ENCODE results near the gene ADAMTS14. TPM values are rescaled to one million over a fixed set of nuclear protein-coding genes. Genes with fewer than 3 reads are reported as not detected.
"Not testable (repeated sequence)": the region's sequence is repeated elsewhere in the genome, so short reads cannot be mapped to it uniquely, and the experiment has no call there.

ADAMTS14 gene, protein sequence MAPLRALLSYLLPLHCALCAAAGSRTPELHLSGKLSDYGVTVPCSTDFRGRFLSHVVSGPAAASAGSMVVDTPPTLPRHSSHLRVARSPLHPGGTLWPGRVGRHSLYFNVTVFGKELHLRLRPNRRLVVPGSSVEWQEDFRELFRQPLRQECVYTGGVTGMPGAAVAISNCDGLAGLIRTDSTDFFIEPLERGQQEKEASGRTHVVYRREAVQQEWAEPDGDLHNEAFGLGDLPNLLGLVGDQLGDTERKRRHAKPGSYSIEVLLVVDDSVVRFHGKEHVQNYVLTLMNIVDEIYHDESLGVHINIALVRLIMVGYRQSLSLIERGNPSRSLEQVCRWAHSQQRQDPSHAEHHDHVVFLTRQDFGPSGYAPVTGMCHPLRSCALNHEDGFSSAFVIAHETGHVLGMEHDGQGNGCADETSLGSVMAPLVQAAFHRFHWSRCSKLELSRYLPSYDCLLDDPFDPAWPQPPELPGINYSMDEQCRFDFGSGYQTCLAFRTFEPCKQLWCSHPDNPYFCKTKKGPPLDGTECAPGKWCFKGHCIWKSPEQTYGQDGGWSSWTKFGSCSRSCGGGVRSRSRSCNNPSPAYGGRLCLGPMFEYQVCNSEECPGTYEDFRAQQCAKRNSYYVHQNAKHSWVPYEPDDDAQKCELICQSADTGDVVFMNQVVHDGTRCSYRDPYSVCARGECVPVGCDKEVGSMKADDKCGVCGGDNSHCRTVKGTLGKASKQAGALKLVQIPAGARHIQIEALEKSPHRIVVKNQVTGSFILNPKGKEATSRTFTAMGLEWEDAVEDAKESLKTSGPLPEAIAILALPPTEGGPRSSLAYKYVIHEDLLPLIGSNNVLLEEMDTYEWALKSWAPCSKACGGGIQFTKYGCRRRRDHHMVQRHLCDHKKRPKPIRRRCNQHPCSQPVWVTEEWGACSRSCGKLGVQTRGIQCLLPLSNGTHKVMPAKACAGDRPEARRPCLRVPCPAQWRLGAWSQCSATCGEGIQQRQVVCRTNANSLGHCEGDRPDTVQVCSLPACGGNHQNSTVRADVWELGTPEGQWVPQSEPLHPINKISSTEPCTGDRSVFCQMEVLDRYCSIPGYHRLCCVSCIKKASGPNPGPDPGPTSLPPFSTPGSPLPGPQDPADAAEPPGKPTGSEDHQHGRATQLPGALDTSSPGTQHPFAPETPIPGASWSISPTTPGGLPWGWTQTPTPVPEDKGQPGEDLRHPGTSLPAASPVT
- total RNA-seq (2014; rRNA removed; shearing (Covaris generic)) = 6.4 and 7.6 TPM in 2 replicates

- DNase-seq = peak; percentile 87 to 89
- peaks cover 22% of the 10 kb centered on the region for H3K4me1 ChIP-seq
- no peaks in the 10 kb centered on the region for H3K27me3 ChIP-seq
- peak within 1 kb of the TSS; percentile 78 for H3K4me3 ChIP-seq
- H3K9me3 ChIP-seq (replicated peaks) = no peaks in the 10 kb centered on the region
- peak within 1 kb of the TSS; percentile 88 for H3K27ac ChIP-seq
- no peaks in the 10 kb centered on the region for H3K36me3 ChIP-seq
Measured at GRCh38 chr10:70672165-70673042, at the start of gene ADAMTS14. Gene ADAMTS14, plus strand, starts transcription at chr10:70672506. Its CDS starts 297 bp downstream, at chr10:70672803.

- Histone ChIP-seq H3K27me3 (no peaks in the 10 kb centered on the region), H3K27ac (no peak overlapping the region), H3K4me3 (no peak overlapping the region), H3K36me3 (no peaks in the 10 kb centered on the region; the same call in 1 of the 2 replicates), H3K9me3 (replicated peaks) (peaks cover 8% of the 10 kb centered on the region), H3K4me1 (peaks cover 7% of the 10 kb centered on the region)
- DNase-seq = no peak
Measured at GRCh38 chr10:70622541-70622940, 49.8 kb upstream of the ADAMTS14 start.

- Histone ChIP-seq H3K4me1 (peaks cover 3% of the 10 kb centered on the region), H3K36me3 (no peaks in the 10 kb centered on the region; the same call in 1 of the 2 replicates), H3K9me3 (replicated peaks) (peaks cover 8% of the 10 kb centered on the region), H3K27me3 (no peaks in the 10 kb centered on the region), H3K27ac (no peak overlapping the region), H3K4me3 (no peak overlapping the region)
- no peak for DNase-seq
Measured at GRCh38 chr10:70622981-70623844, 49.1 kb upstream of the ADAMTS14 start.

DNA sequence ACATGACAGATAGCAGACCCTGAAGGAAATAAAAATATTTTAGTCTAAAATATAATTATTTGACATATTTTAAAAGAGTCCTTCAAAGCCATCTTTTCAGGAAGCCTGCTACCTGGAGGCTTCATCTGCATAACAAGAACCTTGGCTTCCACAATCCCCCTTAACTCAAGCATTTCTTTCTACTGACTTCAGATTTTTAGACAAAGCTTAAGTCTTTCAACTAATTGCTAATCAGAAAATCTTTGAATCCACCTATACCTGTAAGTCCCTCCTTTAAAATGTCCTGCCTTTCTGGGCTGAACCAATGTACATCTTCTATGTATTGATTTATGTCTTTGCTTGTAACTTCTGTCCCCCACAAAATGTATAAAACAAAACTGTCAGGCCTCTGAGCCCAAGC is 46.2 kb upstream of the ADAMTS14 start:
- no peaks in the 10 kb centered on the region for H3K4me1 ChIP-seq
- no peaks in the 10 kb centered on the region for H3K9me3 ChIP-seq (replicated peaks)
- no peak overlapping the region for H3K4me3 ChIP-seq
- no peak overlapping the region for H3K27ac ChIP-seq
- H3K27me3 ChIP-seq = no peaks in the 10 kb centered on the region
- DNase-seq = no peak
- no peaks in the 10 kb centered on the region for H3K36me3 ChIP-seq

GRCh38 chr10:70629338-70629737 is 43.0 kb upstream of the ADAMTS14 start:
- no peak overlapping the region for H3K4me3 ChIP-seq
- no peak overlapping the region for H3K27ac ChIP-seq
- H3K4me1 ChIP-seq = no peaks in the 10 kb centered on the region
- no peaks in the 10 kb centered on the region for H3K36me3 ChIP-seq
- DNase-seq = no peak
- H3K27me3 ChIP-seq = no peaks in the 10 kb centered on the region
- no peaks in the 10 kb centered on the region for H3K9me3 ChIP-seq (replicated peaks)

DNA sequence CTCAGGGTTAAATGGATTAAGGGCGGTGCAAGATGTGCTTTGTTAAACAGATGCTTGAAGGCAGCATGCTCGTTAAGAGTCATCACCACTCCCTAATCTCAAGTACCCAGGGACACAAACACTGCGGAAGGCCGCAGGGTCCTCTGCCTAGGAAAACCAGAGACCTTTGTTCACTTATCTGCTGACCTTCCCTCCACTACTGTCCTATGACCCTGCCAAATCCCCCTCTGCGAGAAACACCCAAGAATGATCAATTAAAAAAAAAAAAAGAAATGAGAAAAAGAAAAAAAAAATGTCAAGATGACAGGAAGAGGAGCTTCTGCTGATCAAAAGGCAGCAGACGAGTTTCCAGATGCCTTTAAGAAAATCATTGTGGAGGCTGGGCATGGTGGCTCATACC is 40.6 kb upstream of the ADAMTS14 start:
- not testable (repeated sequence) for H3K4me3 ChIP-seq; DNase-seq; H3K27me3 ChIP-seq; H3K36me3 ChIP-seq; H3K27ac ChIP-seq; H3K9me3 ChIP-seq (replicated peaks); H3K4me1 ChIP-seq

GRCh38 chr10:70634011-70634410 is 38.3 kb upstream of the ADAMTS14 start:
- Histone ChIP-seq H3K36me3 (no peaks in the 10 kb centered on the region), H3K4me3 (no peak overlapping the region), H3K4me1 (no peaks in the 10 kb centered on the region), H3K27ac (no peak overlapping the region), H3K27me3 (no peaks in the 10 kb centered on the region), H3K9me3 (replicated peaks) (no peaks in the 10 kb centered on the region)
- no peak for DNase-seq

GRCh38 chr10:70634515-70634914 is 37.8 kb upstream of the ADAMTS14 start:
- not testable (repeated sequence) for H3K9me3 ChIP-seq (replicated peaks); H3K4me1 ChIP-seq; H3K27ac ChIP-seq; H3K27me3 ChIP-seq; DNase-seq; H3K36me3 ChIP-seq; H3K4me3 ChIP-seq

DNA sequence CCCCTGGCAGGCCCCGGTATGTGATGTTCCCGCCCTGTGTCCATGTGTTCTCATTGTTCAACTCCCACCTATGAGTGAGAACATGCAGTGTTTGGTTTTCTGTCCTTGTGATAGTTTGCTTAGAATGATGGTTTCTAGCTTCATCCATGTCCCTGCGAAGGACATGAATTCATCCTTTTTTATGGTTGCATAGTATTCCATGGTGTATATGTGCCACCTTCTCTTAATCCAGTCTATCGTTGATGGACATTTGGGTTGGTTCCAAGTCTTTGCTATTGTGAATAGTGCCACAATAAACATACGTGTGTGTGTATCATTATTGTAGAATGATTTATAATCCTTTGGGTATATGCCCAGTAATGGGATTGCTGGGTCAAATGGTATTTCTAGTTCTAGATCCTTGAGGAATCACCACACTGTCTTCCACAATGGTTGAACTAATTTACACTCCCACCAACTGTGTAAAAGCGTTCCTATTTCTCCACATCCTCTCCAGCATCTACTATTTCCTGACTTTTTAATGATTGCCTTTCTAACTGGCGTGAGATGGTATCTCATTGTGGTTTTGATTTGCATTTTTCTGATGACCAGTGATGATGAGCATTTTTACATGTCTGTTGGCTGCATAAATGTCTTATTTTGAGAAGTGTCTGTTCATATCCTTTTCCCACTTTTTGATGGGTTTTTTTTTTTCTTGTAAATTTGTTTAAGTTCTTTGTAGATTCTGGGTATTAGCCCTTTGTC is 32.5 kb upstream of the ADAMTS14 start:
- not testable (repeated sequence) for H3K27me3 ChIP-seq; H3K4me3 ChIP-seq; H3K4me1 ChIP-seq; H3K36me3 ChIP-seq; H3K27ac ChIP-seq; DNase-seq; H3K9me3 ChIP-seq (replicated peaks)

DNA sequence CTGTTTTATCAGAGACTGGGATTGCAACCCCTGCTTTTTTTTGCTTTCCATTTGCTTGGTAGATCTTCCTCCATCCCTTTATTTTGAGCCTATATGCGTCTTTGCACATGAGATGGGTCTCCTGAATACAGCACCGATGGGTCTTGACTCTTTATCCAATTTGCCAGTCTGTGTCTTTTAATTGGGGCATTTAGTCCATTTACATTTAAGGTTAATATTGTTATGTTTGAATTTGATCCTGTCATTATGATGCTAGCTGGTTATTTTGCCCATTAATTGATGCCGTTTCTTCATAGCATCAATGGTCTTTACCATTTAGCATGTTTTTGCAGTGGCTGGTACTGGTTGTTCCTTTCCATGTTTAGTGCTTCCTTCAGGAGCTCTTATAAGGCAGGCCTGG is 29.0 kb upstream of the ADAMTS14 start:
- DNase-seq; H3K36me3 ChIP-seq; H3K27me3 ChIP-seq; H3K4me3 ChIP-seq; H3K9me3 ChIP-seq (replicated peaks); H3K27ac ChIP-seq; H3K4me1 ChIP-seq: not testable (repeated sequence)

DNA sequence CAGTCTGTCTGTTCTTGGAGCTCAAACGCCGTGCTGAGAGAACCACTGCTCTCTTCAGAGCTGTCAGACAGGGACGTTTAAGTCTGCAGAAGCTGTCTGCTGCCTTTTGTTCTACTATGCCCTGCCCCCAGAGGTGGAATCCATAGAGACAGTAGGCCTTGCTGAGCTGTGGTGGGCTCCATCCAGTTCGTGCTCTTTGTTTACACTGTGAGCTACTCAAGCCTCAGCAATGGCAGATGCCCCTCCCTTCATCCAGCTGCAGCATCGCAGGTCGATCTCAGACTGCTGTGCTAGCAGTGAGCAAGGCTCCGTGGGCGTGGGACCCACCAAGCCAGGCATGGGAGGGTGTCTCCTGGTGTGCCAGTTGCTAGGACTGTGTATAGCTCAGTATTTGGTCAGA is 27.3 kb upstream of the ADAMTS14 start:
- H3K4me1 ChIP-seq; H3K27ac ChIP-seq; H3K27me3 ChIP-seq; H3K36me3 ChIP-seq; H3K9me3 ChIP-seq (replicated peaks); DNase-seq; H3K4me3 ChIP-seq: not testable (repeated sequence)

GRCh38 chr10:70647086-70647485 is 25.2 kb upstream of the ADAMTS14 start:
- no peaks in the 10 kb centered on the region for H3K36me3 ChIP-seq
- DNase-seq = no peak

GRCh38 chr10:70648427-70648826 is 23.9 kb upstream of the ADAMTS14 start:
- Histone ChIP-seq H3K9me3 (replicated peaks) (peaks cover 4% of the 10 kb centered on the region; the same call in 1 of the 2 replicates), H3K27ac (no peak overlapping the region), H3K27me3 (no peaks in the 10 kb centered on the region), H3K4me1 (peaks cover 6% of the 10 kb centered on the region), H3K36me3 (no peaks in the 10 kb centered on the region), H3K4me3 (no peak overlapping the region)
- DNase-seq = no peak

More at GRCh38 chr10:70647086-70647485, 25.2 kb upstream of the ADAMTS14 start:
- peaks cover 4% of the 10 kb centered on the region; the same call in 1 of the 2 replicates for H3K9me3 ChIP-seq (replicated peaks)
- H3K4me3 ChIP-seq = no peak overlapping the region
- no peaks in the 10 kb centered on the region for H3K4me1 ChIP-seq
- H3K27me3 ChIP-seq = no peaks in the 10 kb centered on the region
- no peak overlapping the region for H3K27ac ChIP-seq

Data from SJCRH30 (cell line).